ENCODE results near the gene FOXP4.

DNA sequence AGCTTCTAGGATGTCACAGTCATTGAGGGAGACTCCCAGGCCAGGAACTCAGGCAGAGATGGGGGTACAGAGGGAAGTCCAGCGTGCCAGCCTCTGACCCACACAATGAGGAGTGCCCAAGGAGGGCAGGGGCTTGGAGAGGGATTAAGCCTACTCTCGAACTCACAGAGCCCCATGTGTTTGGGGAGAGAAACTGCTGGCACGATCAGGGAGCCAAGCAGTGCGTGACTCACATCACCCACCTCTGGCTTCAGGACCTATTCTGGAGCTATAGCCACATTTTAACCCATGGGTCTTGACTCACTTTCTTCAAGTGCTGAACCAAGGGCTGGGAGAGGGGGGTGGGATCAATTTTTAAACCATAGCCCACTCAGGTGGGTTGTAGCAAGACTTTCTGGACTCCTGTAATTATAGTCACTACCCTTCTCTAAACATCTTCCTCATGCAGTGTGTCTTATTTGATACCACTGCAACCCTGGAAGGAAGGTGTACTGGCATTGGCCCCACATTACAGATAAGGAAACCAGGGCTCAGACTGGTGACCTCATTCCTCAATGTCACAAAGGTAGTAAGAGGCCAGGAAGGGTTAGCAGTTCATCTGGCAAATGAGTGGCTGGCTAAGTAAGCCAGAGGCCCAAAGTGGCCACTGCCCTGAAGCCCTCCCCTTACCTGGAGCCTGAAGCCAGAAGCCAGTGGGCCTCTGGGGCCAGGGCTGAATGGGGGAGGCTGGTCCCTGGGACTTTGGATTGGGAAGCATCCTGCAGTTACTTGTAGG is 12.0 kb downstream of the FOXP4 start:
- no peak for TF ChIP-seq EZH2 (IDR thresholded peaks at IDR 0.05; ENCODE audit: low read length, missing control alignments)
- TF ChIP-seq, protein P1, sequence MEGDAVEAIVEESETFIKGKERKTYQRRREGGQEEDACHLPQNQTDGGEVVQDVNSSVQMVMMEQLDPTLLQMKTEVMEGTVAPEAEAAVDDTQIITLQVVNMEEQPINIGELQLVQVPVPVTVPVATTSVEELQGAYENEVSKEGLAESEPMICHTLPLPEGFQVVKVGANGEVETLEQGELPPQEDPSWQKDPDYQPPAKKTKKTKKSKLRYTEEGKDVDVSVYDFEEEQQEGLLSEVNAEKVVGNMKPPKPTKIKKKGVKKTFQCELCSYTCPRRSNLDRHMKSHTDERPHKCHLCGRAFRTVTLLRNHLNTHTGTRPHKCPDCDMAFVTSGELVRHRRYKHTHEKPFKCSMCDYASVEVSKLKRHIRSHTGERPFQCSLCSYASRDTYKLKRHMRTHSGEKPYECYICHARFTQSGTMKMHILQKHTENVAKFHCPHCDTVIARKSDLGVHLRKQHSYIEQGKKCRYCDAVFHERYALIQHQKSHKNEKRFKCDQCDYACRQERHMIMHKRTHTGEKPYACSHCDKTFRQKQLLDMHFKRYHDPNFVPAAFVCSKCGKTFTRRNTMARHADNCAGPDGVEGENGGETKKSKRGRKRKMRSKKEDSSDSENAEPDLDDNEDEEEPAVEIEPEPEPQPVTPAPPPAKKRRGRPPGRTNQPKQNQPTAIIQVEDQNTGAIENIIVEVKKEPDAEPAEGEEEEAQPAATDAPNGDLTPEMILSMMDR (conservative IDR thresholded peaks at IDR 0.05 in 1 of 2, IDR thresholded peaks at IDR 0.05 in 1 of 2; ENCODE audit: low read depth in 1 of 2, low read length in 2 of 2) = no peak

Data from fibroblast of lung (primary cell).